Trophoblast cell (in vitro differentiated cells and primary cell): ENCODE results near the gene SEPTIN11.

Experiments used
- DNase-seq, 2 donors: peaks; one replicate each; pipeline ENCODE4 v3.0.0-alpha.2; 2016
- H2AFZ ChIP-seq: 2 replicates; pipeline ENCODE4 v1.6.1; 2013; ENCODE audit warnings: low read length, moderate library complexity, mild to moderate bottlenecking; ENCODE audit not compliant: insufficient read depth, poor library complexity
- H2AK5ac ChIP-seq: 2 replicates; pipeline ENCODE4 v1.6.1; 2013; ENCODE audit warnings: mild to moderate bottlenecking, low read length
- H2BK120ac ChIP-seq: 2 replicates; pipeline ENCODE4 v1.6.1; 2013; ENCODE audit warnings: low read length, mild to moderate bottlenecking, moderate library complexity; ENCODE audit not compliant: insufficient read depth, poor library complexity
- H2BK12ac ChIP-seq: 2 replicates; pipeline ENCODE4 v1.6.1; 2013; ENCODE audit warnings: mild to moderate bottlenecking, low read length, moderate library complexity
- H2BK5ac ChIP-seq: 2 replicates; pipeline ENCODE4 v1.6.1; 2013; ENCODE audit warnings: low read length, low read depth, moderate library complexity, mild to moderate bottlenecking; ENCODE audit not compliant: poor library complexity
- H3K14ac ChIP-seq: 2 replicates; pipeline ENCODE4 v1.6.1; 2013; ENCODE audit warnings: mild to moderate bottlenecking, low read length
- H3K18ac ChIP-seq: 2 replicates; pipeline ENCODE4 v1.6.1; 2013; ENCODE audit warnings: mild to moderate bottlenecking, low read length
- H3K23ac ChIP-seq: 2 replicates; pipeline ENCODE4 v1.6.1; 2013; ENCODE audit warnings: low read length
- H3K27ac ChIP-seq: 2 replicates; pipeline ENCODE4 v1.5.1; 2013; ENCODE audit warnings: low read depth, mild to moderate bottlenecking, inconsistent platforms, low read length, moderate library complexity
- H3K27me3 ChIP-seq: 2 replicates; pipeline ENCODE4 v1.6.1; 2013; ENCODE audit warnings: inconsistent platforms, mild to moderate bottlenecking, low read length, moderate library complexity; ENCODE audit not compliant: insufficient read depth
- H3K36me3 ChIP-seq, 2 experiments: 1 replicate in 1 of 2; 2 replicates in 1 of 2; pipeline ENCODE4 v1.6.1; 2013; ENCODE audit warnings: low read length in 2 of 2, mild to moderate bottlenecking in 2 of 2, moderate library complexity in 1 of 2; ENCODE audit not compliant: insufficient read depth in 2 of 2, control insufficient read depth in 1 of 2
- H3K4ac ChIP-seq: 2 replicates; pipeline ENCODE4 v1.6.1; 2013; ENCODE audit warnings: low read depth, mild to moderate bottlenecking, low read length, moderate library complexity
- H3K4me1 ChIP-seq, 2 experiments: 1 replicate in 1 of 2; 2 replicates in 1 of 2; pipeline ENCODE4 v1.6.1; 2013; ENCODE audit warnings: low read length in 2 of 2, mild to moderate bottlenecking in 2 of 2, moderate library complexity in 1 of 2; ENCODE audit not compliant: insufficient read depth in 2 of 2, control insufficient read depth in 1 of 2
- H3K4me2 ChIP-seq: 2 replicates; pipeline ENCODE4 v1.6.1; 2013; ENCODE audit warnings: inconsistent platforms, mild to moderate bottlenecking, low read length, moderate library complexity
- H3K4me3 ChIP-seq: 2 replicates; pipeline ENCODE4 v1.5.1; 2013; ENCODE audit warnings: mild to moderate bottlenecking, low read depth, low read length, inconsistent platforms
- H3K79me1 ChIP-seq: one replicate; pipeline ENCODE4 v1.6.1; 2013; ENCODE audit warnings: low read length
- H3K79me2 ChIP-seq: 2 replicates; pipeline ENCODE4 v1.6.1; 2013; ENCODE audit warnings: low read length, mild to moderate bottlenecking; ENCODE audit not compliant: control insufficient read depth, insufficient read depth, poor library complexity
- H3K9ac ChIP-seq: 2 replicates; pipeline ENCODE4 v1.6.1; 2013; ENCODE audit warnings: mild to moderate bottlenecking, low read length
- H3K9me3 ChIP-seq: 2 replicates; pipeline ENCODE4 v1.6.1; 2013; ENCODE audit warnings: low read depth, mild to moderate bottlenecking, control low read depth, inconsistent platforms, low read length; ENCODE audit not compliant: insufficient read depth
- H4K12ac ChIP-seq: 2 replicates; pipeline ENCODE4 v1.6.1; 2013; ENCODE audit warnings: low read depth, mild to moderate bottlenecking, low read length, moderate library complexity
- H4K8ac ChIP-seq: 2 replicates; pipeline ENCODE4 v1.6.1; 2013; ENCODE audit warnings: low read depth, mild to moderate bottlenecking, low read length, moderate library complexity
- H4K91ac ChIP-seq: one replicate; pipeline ENCODE4 v1.6.1; 2013; ENCODE audit warnings: low read depth, mild to moderate bottlenecking, low read length, moderate library complexity
- WGBS: extraction: QIAGEN DNeasy Blood & Tissue Kit; methylation state at CpG from one replicate; pipeline ENCODE4 v1.1.7; 2013; ENCODE audit warnings: missing lambda C conversion rate; ENCODE audit not compliant: insufficient read length, insufficient coverage; ENCODE audit errors: extremely low coverage; 5-methylcytosine and 5-hydroxymethylcytosine counted together

The SEPTIN11 gene

DNA sequence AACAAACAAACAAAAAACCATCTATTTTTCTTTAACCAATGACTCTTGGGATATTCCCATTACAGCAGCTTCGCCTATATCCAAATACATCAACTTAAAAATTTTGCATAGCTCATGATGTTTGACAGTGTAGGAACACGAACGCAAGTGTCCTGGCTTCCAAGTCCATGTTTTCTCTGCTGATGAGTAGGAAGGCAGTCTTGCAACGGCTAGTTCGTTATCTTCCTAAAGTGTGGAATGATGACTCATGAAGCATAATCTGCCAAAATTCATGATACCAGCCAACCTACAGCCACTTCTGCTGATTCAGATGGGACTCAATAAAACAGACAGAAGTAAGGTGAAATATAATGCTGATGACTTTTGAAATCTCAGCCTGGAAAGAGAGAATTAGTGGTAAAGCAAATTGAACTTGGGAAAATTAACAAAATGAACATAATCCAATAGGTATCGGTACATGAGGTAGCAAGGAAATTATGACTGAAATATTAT lies 6.4 kb upstream of the SEPTIN11 start:
- Histone ChIP-seq H3K27me3 (no peaks in the 10 kb centered on the region), H2BK5ac (no peak overlapping the region), H3K23ac (no peak overlapping the region), H3K18ac (no peak overlapping the region), H3K79me1 (peaks cover 7% of the 10 kb centered on the region), H3K9ac (no peak overlapping the region), H3K4ac (no peak overlapping the region), H2AFZ (no peak overlapping the region), H3K14ac (no peak overlapping the region), H3K27ac (no peak overlapping the region), H4K8ac (no peak overlapping the region), H3K4me1 (peaks cover 6 to 7% of the 10 kb centered on the region in 2 experiments), H2BK12ac (no peak overlapping the region), H2BK120ac (no peak overlapping the region), H3K4me3 (no peak overlapping the region), H3K4me2 (no peak overlapping the region), H2AK5ac (no peak overlapping the region), H3K9me3 (no peaks in the 10 kb centered on the region), H4K91ac (no peak overlapping the region), H3K79me2 (peaks cover 5% of the 10 kb centered on the region), H3K36me3 (peaks cover 2 to 13% of the 10 kb centered on the region in 2 experiments), H4K12ac (no peak overlapping the region)
- WGBS = no CpG with 5 or more reads among the region's 6 CpGs
- DNase-seq = peak in 1 of 2 donors; percentile 49

- peaks cover 14% of the 10 kb centered on the region for H3K79me1 ChIP-seq
- no peak for DNase-seq
- no peak overlapping the region for H4K12ac ChIP-seq
- no peak overlapping the region for H2AFZ ChIP-seq
- no peak overlapping the region for H2BK5ac ChIP-seq
- H3K4me1 ChIP-seq = peaks cover 10% of the 10 kb centered on the region in 2 experiments
- no peak overlapping the region for H3K4ac ChIP-seq
- no peak overlapping the region for H2BK120ac ChIP-seq
- no peak overlapping the region for H4K8ac ChIP-seq
- H3K18ac ChIP-seq = no peak overlapping the region
- H3K9ac ChIP-seq = no peak overlapping the region
- peaks cover 11% of the 10 kb centered on the region for H3K79me2 ChIP-seq
- H4K91ac ChIP-seq = no peak overlapping the region
- WGBS = no CpG with 5 or more reads among the region's 1 CpG
- H2BK12ac ChIP-seq = no peak overlapping the region
- H3K14ac ChIP-seq = no peak overlapping the region
- H3K23ac ChIP-seq = no peak overlapping the region
- H3K36me3 ChIP-seq = peaks cover 2 to 13% of the 10 kb centered on the region in 2 experiments
- no peak overlapping the region for H3K4me3 ChIP-seq
- no peaks in the 10 kb centered on the region for H3K9me3 ChIP-seq
- no peak overlapping the region for H3K4me2 ChIP-seq
- no peak overlapping the region for H3K27ac ChIP-seq
- H3K27me3 ChIP-seq = no peaks in the 10 kb centered on the region
- no peak overlapping the region for H2AK5ac ChIP-seq
These were observed 5.8 kb upstream of the SEPTIN11 start for GRCh38 chr4:76943790-76944189.

- Histone ChIP-seq H3K23ac (no peak overlapping the region), H2AK5ac (no peak overlapping the region), H3K27me3 (no peaks in the 10 kb centered on the region), H3K4me3 (no peak overlapping the region), H3K9me3 (no peaks in the 10 kb centered on the region), H2BK120ac (no peak overlapping the region), H3K4me2 (peak overlapping the region; percentile 63), H2BK5ac (no peak overlapping the region), H3K14ac (no peak overlapping the region), H3K4me1 (peaks cover 10% of the 10 kb centered on the region in 2 experiments), H3K27ac (peak overlapping the region; percentile 10), H3K18ac (peak overlapping the region; percentile 50), H2AFZ (no peak overlapping the region), H4K12ac (no peak overlapping the region), H2BK12ac (no peak overlapping the region), H3K36me3 (peaks cover 4 to 13% of the 10 kb centered on the region in 2 experiments), H4K91ac (no peak overlapping the region), H3K79me2 (peaks cover 30% of the 10 kb centered on the region), H3K9ac (no peak overlapping the region), H4K8ac (no peak overlapping the region), H3K79me1 (peaks cover 35% of the 10 kb centered on the region), H3K4ac (peak overlapping the region; percentile 20)
- DNase-seq = no peak
- no CpG with 5 or more reads among the region's 2 CpGs for WGBS
These were observed 2.2 kb upstream of the SEPTIN11 start for GRCh38 chr4:76947369-76947768.

GRCh38 chr4:76948443-76949275 lies 893 bp upstream of the SEPTIN11 start:
- no CpG with 5 or more reads among the region's 60 CpGs for WGBS
- Histone ChIP-seq H3K4ac (peak overlapping the region; percentile 89), H4K91ac (peak overlapping the region; percentile 97), H3K79me2 (peaks cover 30% of the 10 kb centered on the region), H2AK5ac (peak overlapping the region; percentile 91), H3K36me3 (peaks cover 2 to 4% of the 10 kb centered on the region in 2 experiments), H2BK120ac (peak overlapping the region; percentile 96), H3K27ac (peak overlapping the region; percentile 98), H3K4me2 (peak overlapping the region; percentile 63), H3K27me3 (no peaks in the 10 kb centered on the region), H3K9me3 (no peaks in the 10 kb centered on the region), H3K23ac (no peak overlapping the region), H2BK12ac (peak overlapping the region; percentile 94), H2BK5ac (peak overlapping the region; percentile 97), H3K79me1 (peaks cover 35% of the 10 kb centered on the region), H3K18ac (peak overlapping the region; percentile 99), H4K12ac (peak overlapping the region; percentile 89), H3K4me1 (peaks cover 10% of the 10 kb centered on the region in 2 experiments), H3K4me3 (peak overlapping the region; percentile 99), H3K9ac (peak overlapping the region; percentile 93), H4K8ac (peak overlapping the region; percentile 95), H2AFZ (peak overlapping the region; percentile 91), H3K14ac (peak overlapping the region; percentile 97)
- DNase-seq = peak; percentile 67 to 76
